ENCODE measurements around the gene HEPH. TPM values are rescaled to one million over a fixed set of nuclear protein-coding genes. Genes with fewer than 3 reads are reported as not detected.

The HEPH gene
- total and polyA plus RNA-seq, 2 donors, result 1.2 to 2.4 TPM

Other genes starting within 250 kb of the HEPH start
- gene VSIG4, start 124.2 kb upstream of the HEPH start, total RNA-seq, result 2.1 TPM
- 23.3 TPM for gene VSIG4, start 124.2 kb upstream of the HEPH start, polyA plus RNA-seq

Data from thymus (tissue), 2 donors.